BLaER1 (cell line): ENCODE data around the gene SMARCA4.
"Not testable (repeated sequence)": the region's sequence is repeated elsewhere in the genome, so short reads cannot be mapped to it uniquely, and the experiment has no call there.

Experiments
- H3K27ac ChIP-seq: shearing (Covaris generic); formaldehyde crosslinking; 2 replicates; pipeline ENCODE4 v1.8.1; 2022
- H3K27me3 ChIP-seq: shearing (Covaris generic); formaldehyde crosslinking; 2 replicates; pipeline ENCODE4 v1.8.1; 2022
- H3K36me3 ChIP-seq: shearing (Covaris generic); formaldehyde crosslinking; 2 replicates; pipeline ENCODE4 v1.8.1; 2022
- H3K4me1 ChIP-seq: shearing (Covaris generic); formaldehyde crosslinking; 2 replicates; pipeline ENCODE4 v1.8.1; 2022
- H3K4me2 ChIP-seq: shearing (Covaris generic); formaldehyde crosslinking; 2 replicates; pipeline ENCODE4 v1.8.1; 2022
- H3K4me3 ChIP-seq: shearing (Covaris generic); formaldehyde crosslinking; 2 replicates; pipeline ENCODE4 v1.8.1; 2022
- H3K9ac ChIP-seq: shearing (Covaris generic); formaldehyde crosslinking; 2 replicates; pipeline ENCODE4 v1.8.1; 2022
- H3K9me3 ChIP-seq: shearing (Covaris generic); formaldehyde crosslinking; 2 replicates; pipeline ENCODE4 v1.8.1; 2022
- H4K20me1 ChIP-seq: shearing (Covaris generic); formaldehyde crosslinking; 2 replicates; pipeline ENCODE4 v1.8.1; 2022
- Cebpa-rat ChIP-seq: shearing (Covaris generic); IDR thresholded peaks from 2 replicates; pipeline ENCODE4 v1.8.1; 2022

Gene SMARCA4

GRCh38 chr19:11100049-11100448 is 139.2 kb downstream of the SMARCA4 start:
- Histone ChIP-seq H4K20me1 (peaks cover 99% of the 10 kb centered on the region), H3K36me3 (peaks cover 96% of the 10 kb centered on the region), H3K4me2 (peak overlapping the region; percentile 32), H3K27me3 (no peaks in the 10 kb centered on the region), H3K27ac (peak overlapping the region; percentile 63; the same call in 1 of the 2 replicates), H3K4me1 (peaks cover 39% of the 10 kb centered on the region), H3K4me3 (no peak overlapping the region), H3K9me3 (peaks cover 6% of the 10 kb centered on the region; the same call in 1 of the 2 replicates), H3K9ac (0 out of 2 replicates have a peak overlapping the region, but pooled peaks have one; percentile 41)
- TF ChIP-seq Cebpa-rat = no peak

GRCh38 chr19:11101057-11101456 is 140.2 kb downstream of the SMARCA4 start:
- no peaks in the 10 kb centered on the region for H3K27me3 ChIP-seq
- H3K9me3 ChIP-seq = peaks cover 6% of the 10 kb centered on the region; the same call in 1 of the 2 replicates
- peaks cover 99% of the 10 kb centered on the region for H4K20me1 ChIP-seq
- no peak for TF ChIP-seq Cebpa-rat
- H3K36me3 ChIP-seq = peaks cover 97% of the 10 kb centered on the region
- H3K9ac ChIP-seq = no peak overlapping the region
- H3K4me1 ChIP-seq = peaks cover 29% of the 10 kb centered on the region
- H3K4me3 ChIP-seq = no peak overlapping the region
- no peak overlapping the region for H3K4me2 ChIP-seq
- H3K27ac ChIP-seq = no peak overlapping the region

DNA sequence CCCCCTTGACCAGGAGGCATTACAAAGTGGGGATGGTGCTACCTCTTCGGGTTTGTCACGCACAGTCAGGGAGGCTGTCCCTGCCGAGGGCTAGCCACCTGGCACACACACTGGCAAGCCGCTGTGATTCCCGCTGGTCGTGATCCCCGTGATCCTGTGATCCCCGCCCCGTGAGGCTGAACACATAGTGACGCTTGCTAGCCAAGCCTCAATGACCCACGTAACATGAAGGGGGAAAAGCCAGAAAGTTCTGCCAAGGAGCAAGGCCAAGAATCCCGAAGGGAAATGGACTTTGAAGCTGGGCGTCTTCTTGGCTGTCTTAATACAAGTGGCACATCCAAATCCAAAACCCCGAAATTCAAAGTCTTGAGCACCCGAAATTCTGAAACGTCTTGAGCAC is 142.1 kb downstream of the SMARCA4 start:
- Histone ChIP-seq H3K27ac (no peak overlapping the region), H3K4me2 (no peak overlapping the region), H3K4me1 (peaks cover 22% of the 10 kb centered on the region), H3K9me3 (peaks cover 6% of the 10 kb centered on the region; the same call in 1 of the 2 replicates), H3K4me3 (no peak overlapping the region), H3K27me3 (no peaks in the 10 kb centered on the region), H3K36me3 (peaks cover 97% of the 10 kb centered on the region), H4K20me1 (peaks cover 87% of the 10 kb centered on the region), H3K9ac (no peak overlapping the region)
- no peak for TF ChIP-seq Cebpa-rat

GRCh38 chr19:11103667-11104066 is 142.8 kb downstream of the SMARCA4 start:
- not testable (repeated sequence) for H3K4me3 ChIP-seq, H3K9me3 ChIP-seq, H3K4me2 ChIP-seq, H3K27me3 ChIP-seq, H3K27ac ChIP-seq, H3K9ac ChIP-seq
- H4K20me1 ChIP-seq = peaks cover 80% of the 10 kb centered on the region
- H3K4me1 ChIP-seq = peaks cover 15% of the 10 kb centered on the region
- peaks cover 97% of the 10 kb centered on the region for H3K36me3 ChIP-seq

DNA sequence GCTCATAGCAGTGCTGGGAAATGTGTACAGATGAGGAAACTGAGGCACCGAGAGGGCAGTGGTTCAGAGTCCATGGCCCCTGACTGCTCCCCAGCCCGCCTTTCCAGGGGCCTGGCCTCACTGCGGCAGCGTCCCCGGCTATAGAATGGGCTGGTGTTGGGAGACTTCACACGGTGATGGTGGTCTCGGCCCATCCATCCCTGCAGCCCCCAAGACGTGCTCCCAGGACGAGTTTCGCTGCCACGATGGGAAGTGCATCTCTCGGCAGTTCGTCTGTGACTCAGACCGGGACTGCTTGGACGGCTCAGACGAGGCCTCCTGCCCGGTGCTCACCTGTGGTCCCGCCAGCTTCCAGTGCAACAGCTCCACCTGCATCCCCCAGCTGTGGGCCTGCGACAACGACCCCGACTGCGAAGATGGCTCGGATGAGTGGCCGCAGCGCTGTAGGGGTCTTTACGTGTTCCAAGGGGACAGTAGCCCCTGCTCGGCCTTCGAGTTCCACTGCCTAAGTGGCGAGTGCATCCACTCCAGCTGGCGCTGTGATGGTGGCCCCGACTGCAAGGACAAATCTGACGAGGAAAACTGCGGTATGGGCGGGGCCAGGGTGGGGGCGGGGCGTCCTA is 144.3 kb downstream of the SMARCA4 start:
- H3K9me3 ChIP-seq = no peaks in the 10 kb centered on the region
- no peak overlapping the region for H3K27ac ChIP-seq
- no peak overlapping the region for H3K9ac ChIP-seq
- no peak overlapping the region for H3K4me2 ChIP-seq
- peaks cover 100% of the 10 kb centered on the region for H3K36me3 ChIP-seq
- peaks cover 65% of the 10 kb centered on the region for H4K20me1 ChIP-seq
- peaks cover 4% of the 10 kb centered on the region for H3K4me1 ChIP-seq
- TF ChIP-seq Cebpa-rat = no peak
- no peaks in the 10 kb centered on the region for H3K27me3 ChIP-seq
- H3K4me3 ChIP-seq = no peak overlapping the region

DNA sequence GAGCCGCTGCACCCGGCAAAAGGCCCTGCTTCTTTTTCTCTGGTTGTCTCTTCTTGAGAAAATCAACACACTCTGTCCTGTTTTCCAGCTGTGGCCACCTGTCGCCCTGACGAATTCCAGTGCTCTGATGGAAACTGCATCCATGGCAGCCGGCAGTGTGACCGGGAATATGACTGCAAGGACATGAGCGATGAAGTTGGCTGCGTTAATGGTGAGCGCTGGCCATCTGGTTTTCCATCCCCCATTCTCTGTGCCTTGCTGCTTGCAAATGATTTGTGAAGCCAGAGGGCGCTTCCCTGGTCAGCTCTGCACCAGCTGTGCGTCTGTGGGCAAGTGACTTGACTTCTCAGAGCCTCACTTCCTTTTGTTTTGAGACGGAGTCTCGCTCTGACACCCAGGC is 145.6 kb downstream of the SMARCA4 start:
- no peaks in the 10 kb centered on the region for H3K27me3 ChIP-seq
- H3K27ac ChIP-seq = no peak overlapping the region
- H3K9me3 ChIP-seq = no peaks in the 10 kb centered on the region
- H3K4me1 ChIP-seq = no peaks in the 10 kb centered on the region
- no peak overlapping the region for H3K4me2 ChIP-seq
- peaks cover 100% of the 10 kb centered on the region for H3K36me3 ChIP-seq
- H4K20me1 ChIP-seq = peaks cover 55% of the 10 kb centered on the region
- no peak overlapping the region for H3K4me3 ChIP-seq
- TF ChIP-seq Cebpa-rat = no peak
- no peak overlapping the region for H3K9ac ChIP-seq

DNA sequence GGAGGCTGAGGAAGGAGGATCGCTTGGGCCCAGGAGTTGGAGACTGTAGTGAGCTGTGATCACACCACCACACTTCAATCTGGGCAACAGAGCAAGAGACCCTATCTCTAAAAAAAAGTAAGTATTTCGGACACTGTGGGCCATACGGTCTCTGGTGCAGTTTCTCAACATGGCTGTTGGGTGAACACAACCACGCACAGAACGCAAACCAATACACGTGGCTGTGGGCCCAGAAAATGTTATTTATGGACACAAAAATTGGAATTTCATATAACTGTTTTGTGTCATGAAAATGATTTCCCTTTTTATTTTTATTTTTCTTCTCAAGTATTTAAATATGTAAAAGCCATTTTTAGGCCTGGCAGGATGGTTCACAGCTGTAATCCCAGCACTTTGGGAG is 147.9 kb downstream of the SMARCA4 start:
- Histone ChIP-seq H3K27me3 (no peaks in the 10 kb centered on the region), H4K20me1 (peaks cover 48% of the 10 kb centered on the region), H3K9me3 (no peaks in the 10 kb centered on the region), H3K27ac (no peak overlapping the region), H3K36me3 (peaks cover 100% of the 10 kb centered on the region), H3K4me1 (no peaks in the 10 kb centered on the region), H3K4me2 (no peak overlapping the region), H3K9ac (no peak overlapping the region), H3K4me3 (no peak overlapping the region)
- no peak for TF ChIP-seq Cebpa-rat

GRCh38 chr19:11111117-11111770 is 150.4 kb downstream of the SMARCA4 start:
- Histone ChIP-seq H3K9me3 (no peaks in the 10 kb centered on the region), H4K20me1 (peaks cover 50% of the 10 kb centered on the region), H3K36me3 (peaks cover 100% of the 10 kb centered on the region), H3K27ac (no peak overlapping the region), H3K9ac (no peak overlapping the region), H3K4me3 (no peak overlapping the region), H3K4me1 (no peaks in the 10 kb centered on the region), H3K4me2 (no peak overlapping the region), H3K27me3 (no peaks in the 10 kb centered on the region)
- TF ChIP-seq Cebpa-rat = no peak

GRCh38 chr19:11111771-11112144 is 150.9 kb downstream of the SMARCA4 start:
- Histone ChIP-seq H3K27ac (no peak overlapping the region), H3K4me2 (no peak overlapping the region), H3K36me3 (peaks cover 100% of the 10 kb centered on the region), H4K20me1 (peaks cover 49% of the 10 kb centered on the region), H3K4me3 (no peak overlapping the region), H3K9ac (no peak overlapping the region), H3K9me3 (no peaks in the 10 kb centered on the region), H3K4me1 (no peaks in the 10 kb centered on the region), H3K27me3 (no peaks in the 10 kb centered on the region)
- no peak for TF ChIP-seq Cebpa-rat
